Heart left ventricle (tissue), 16 donors: ENCODE results near the gene KRT76. TPM values are rescaled to one million over a fixed set of nuclear protein-coding genes. Genes with fewer than 3 reads are reported as not detected.

Experiments used
- ATAC-seq, 4 donors: fragments of 200-7000 bp; cut with Tn5 transposase; one replicate each; pipeline ENCODE4 v1.9.1; 2020 to 2022; ENCODE audit warnings: moderate library complexity in 4 of 4, mild to moderate bottlenecking in 3 of 4, moderate number of reproducible peaks in 1 of 4
- DNase-seq, 5 donors: peaks; one replicate each; pipeline ENCODE4 v3.0.0-alpha.2; 2020
- H3K27ac ChIP-seq, 12 donors: fragments of 200-600 bp; sonication (generic) in 4 of 12; one replicate each; pipeline versions ENCODE4 v1.5.0 to v1.8.0; 2016 to 2022; ENCODE audit warnings: mild to moderate bottlenecking in 2 of 12
- H3K27me3 ChIP-seq, 9 donors: fragments of 200-600 bp; sonication (generic) in 2 of 9; one replicate each; pipeline versions ENCODE4 v1.5.1 to v1.8.0; 2016 to 2022; ENCODE audit warnings: mild to moderate bottlenecking in 3 of 9
- H3K36me3 ChIP-seq, 9 donors: fragments of 200-600 bp; sonication (generic) in 2 of 9; one replicate each; pipeline versions ENCODE4 v1.5.0 to v1.8.0; 2018 to 2022; ENCODE audit warnings: mild to moderate bottlenecking in 2 of 9
- H3K4me1 ChIP-seq, 12 donors: fragments of 200-600 bp; sonication (generic) in 4 of 12; one replicate each; pipeline versions ENCODE4 v1.5.0 to v1.8.0; 2016 to 2022; ENCODE audit warnings: mild to moderate bottlenecking in 3 of 12
- H3K4me3 ChIP-seq, 12 donors: fragments of 200-600 bp; sonication (generic) in 4 of 12; one replicate each; pipeline versions ENCODE4 v1.5.0 to v1.8.0; 2017 to 2022; ENCODE audit warnings: mild to moderate bottlenecking in 9 of 12, moderate library complexity in 4 of 12
- H3K9me3 ChIP-seq, 12 donors: fragments of 200-600 bp; sonication (generic) in 4 of 12; one replicate each; pipeline versions ENCODE4 v1.5.0 to v1.8.0; 2016 to 2022; ENCODE audit warnings: mild to moderate bottlenecking in 1 of 12
- POLR2A ChIP-seq, 2 donors: fragments of 450-650 bp; IDR thresholded peaks; one replicate each; pipeline ENCODE4 v1.6.1; 2017; ENCODE audit warnings: antibody characterized with exemption in 2 of 2, mild to moderate bottlenecking in 2 of 2, moderate library complexity in 2 of 2
- WGBS, 4 donors: extraction: QIAGEN DNeasy Blood & Tissue Kit in 2 of 4; methylation state at CpG; one replicate each; pipeline versions ENCODE4 v1.1.5 to v1.1.7; 2013 to 2018; 5-methylcytosine and 5-hydroxymethylcytosine counted together
- intact Hi-C, 10 donors: fragments of 100-400 bp; cut with DNase I; formaldehyde crosslinking; loops; one replicate each; pipeline versions ENCODE4 v1.11.1 to v1.14.2; 2022
- polyA plus RNA-seq, 2 donors: library from polyadenylated mRNA; stranded (reverse); fragments of 200-250 nt; gene quantifications; one replicate each; pipeline ENCODE4 v1.2.3, GENCODE V29; 2013
- total RNA-seq, 9 donors: library from RNA; depleted of rRNA in 2 of 9; stranded (reverse); fragments of >200 nt in 2 of 9; fragmentation: NEBNext Ultra II Directional in 3 of 9; extraction: Animal tissue kit (Norgen Biotek cat#: 25700) in 3 of 9; gene quantifications; one replicate each; pipeline versions ENCODE4 v1.1.0 to v1.2.4, GENCODE V29; 2016 to 2023
- TF ChIP-seq, protein P1 (sequence below), 12 donors: fragments of 200-600 bp; sonication (generic) in 4 of 12; IDR thresholded peaks; one replicate each; pipeline versions ENCODE4 v1.5.0 to v1.8.0; 2018 to 2022; ENCODE audit warnings: antibody characterized with exemption in 12 of 12, mild to moderate bottlenecking in 5 of 12
- donor health status: ischemic (EF 13 %, LVEDD 7.1; RV severe dilation, severe dysfunction).
- donor health status: healthy with polysubstance abuse.
- donor health status: DM: no; HTN: yes; CAD: no.
- donor health status: DM: no; HTN: no; CAD: no.
- donor health status: ischemic (EF 25% LVEDD 6.9; RV normal size, moderate dysfunction).
- donor health status: ischemic (EF 25% LVEDD 5.7; RV mildly dilated, moderate dysfunction).
- donor health status: healthy.
- donor health status: DM: yes; HTN: yes; CAD: no.
- donor health status: ischemic (EF 35%, LVEDD 5.7; RV mildly dilated, moderate dysfunction).
- donor health status: nonischemic (EF 11% LVEDD 7.7; RV severe dilation, severe dysfunction).
- donor health status: DM: yes; HTN: yes; CAD: no.
- donor health status: PGD.
- donor health status: ischemic (EF 29% LVEDD 5.4; RV normal size, mild dysfunction).
- donor health status: nonischemic (EF 23%, LVEDD 6.1; RV moderate dilation, normal function).

KRT76 gene
- total and polyA plus RNA-seq, 11 donors = not detected

DNA sequence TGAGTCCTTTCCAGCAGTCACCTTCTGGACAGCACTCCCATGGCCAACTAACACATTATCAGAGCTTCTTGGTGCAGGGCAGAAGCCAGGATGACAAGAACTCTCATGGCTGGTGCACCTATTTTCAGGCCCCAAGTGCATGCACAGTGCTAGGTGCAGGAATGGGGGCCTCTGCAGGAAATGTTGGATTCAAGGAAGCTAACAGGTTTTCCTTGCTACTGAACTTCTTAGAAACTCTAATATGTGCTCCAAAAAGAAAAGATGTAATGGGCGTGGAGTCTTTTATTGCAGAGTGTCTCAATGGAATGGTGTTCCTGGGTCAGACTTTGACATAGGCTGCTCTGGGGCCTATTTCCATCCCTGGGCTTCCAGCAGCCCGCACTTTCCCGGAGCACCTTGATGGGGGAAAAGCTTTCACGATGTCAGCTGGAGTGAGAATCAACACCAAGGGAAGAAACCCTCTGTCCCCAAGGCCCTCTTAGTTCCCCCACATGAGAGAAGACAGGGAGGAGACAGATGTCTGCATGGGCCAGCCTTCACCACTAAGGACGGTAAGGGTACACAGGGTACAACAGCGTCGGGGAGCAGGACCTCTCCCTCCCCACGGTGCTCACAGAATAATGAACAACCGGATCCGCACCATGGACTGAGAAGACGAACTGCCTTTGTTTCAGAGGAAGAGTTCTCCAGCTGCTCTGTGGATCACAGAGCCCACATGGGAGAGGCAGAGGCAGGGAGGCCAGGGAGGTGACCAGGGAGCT is 11.9 kb upstream of the KRT76 start:
- no peak for DNase-seq
- peaks cover 0 to 46% (median 20%) of the 10 kb centered on the region in 9 donors for H3K27me3 ChIP-seq

DNA sequence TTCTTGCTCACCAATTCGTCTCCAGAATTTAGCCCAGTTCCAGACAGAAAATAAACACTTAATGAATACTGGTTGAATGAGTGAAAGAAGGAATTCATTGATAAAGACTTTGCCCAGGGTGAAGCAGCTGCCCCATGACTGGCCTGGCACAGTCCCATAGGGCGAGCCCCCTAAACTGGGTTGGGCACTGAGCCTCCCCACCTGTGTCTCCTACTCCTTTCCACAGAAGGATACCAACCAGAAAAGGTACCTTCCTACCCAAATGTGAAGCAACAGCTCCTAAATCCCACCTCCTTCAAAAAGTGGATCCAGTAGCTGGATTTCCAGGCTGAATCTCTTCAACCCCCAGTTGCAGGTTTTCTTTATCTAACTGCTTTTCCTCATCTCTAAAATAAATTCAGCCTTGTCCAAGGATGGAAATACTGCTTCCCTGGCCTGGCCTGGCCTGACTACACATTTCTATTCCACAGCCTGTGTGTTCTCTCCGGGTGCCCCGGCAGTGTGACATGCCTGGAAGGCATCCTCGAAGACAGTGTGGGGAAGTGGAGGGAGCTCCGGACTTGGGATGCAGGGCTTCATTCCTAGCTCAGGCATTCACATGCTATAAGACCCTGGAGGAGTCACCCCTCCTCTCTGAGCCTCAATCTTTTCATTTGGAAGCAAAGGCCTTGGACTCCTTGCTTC is 11.2 kb upstream of the KRT76 start:
- intact Hi-C loops = no loop called here

More for the DNA sequence above, 11.9 kb upstream of the KRT76 start:
- no peak overlapping the region for H3K4me3 ChIP-seq
- intact Hi-C loops = no loop called here
- H3K4me1 ChIP-seq = peaks cover 0 to 6% (median 0%) of the 10 kb centered on the region in 12 donors
- no peaks in the 10 kb centered on the region for H3K36me3 ChIP-seq
- TF ChIP-seq POLR2A (IDR thresholded peaks at IDR 0.05) = no peak
- TF ChIP-seq, protein P1, sequence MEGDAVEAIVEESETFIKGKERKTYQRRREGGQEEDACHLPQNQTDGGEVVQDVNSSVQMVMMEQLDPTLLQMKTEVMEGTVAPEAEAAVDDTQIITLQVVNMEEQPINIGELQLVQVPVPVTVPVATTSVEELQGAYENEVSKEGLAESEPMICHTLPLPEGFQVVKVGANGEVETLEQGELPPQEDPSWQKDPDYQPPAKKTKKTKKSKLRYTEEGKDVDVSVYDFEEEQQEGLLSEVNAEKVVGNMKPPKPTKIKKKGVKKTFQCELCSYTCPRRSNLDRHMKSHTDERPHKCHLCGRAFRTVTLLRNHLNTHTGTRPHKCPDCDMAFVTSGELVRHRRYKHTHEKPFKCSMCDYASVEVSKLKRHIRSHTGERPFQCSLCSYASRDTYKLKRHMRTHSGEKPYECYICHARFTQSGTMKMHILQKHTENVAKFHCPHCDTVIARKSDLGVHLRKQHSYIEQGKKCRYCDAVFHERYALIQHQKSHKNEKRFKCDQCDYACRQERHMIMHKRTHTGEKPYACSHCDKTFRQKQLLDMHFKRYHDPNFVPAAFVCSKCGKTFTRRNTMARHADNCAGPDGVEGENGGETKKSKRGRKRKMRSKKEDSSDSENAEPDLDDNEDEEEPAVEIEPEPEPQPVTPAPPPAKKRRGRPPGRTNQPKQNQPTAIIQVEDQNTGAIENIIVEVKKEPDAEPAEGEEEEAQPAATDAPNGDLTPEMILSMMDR (IDR thresholded peaks at IDR 0.05) = no peak
- ATAC-seq = no peak
- H3K9me3 ChIP-seq = no peaks in the 10 kb centered on the region
- H3K27ac ChIP-seq = no peak overlapping the region
- WGBS, 4 donors = 90 to 95% (median 93%) methylated on average over 11 of the region's 11 CpGs

DNA sequence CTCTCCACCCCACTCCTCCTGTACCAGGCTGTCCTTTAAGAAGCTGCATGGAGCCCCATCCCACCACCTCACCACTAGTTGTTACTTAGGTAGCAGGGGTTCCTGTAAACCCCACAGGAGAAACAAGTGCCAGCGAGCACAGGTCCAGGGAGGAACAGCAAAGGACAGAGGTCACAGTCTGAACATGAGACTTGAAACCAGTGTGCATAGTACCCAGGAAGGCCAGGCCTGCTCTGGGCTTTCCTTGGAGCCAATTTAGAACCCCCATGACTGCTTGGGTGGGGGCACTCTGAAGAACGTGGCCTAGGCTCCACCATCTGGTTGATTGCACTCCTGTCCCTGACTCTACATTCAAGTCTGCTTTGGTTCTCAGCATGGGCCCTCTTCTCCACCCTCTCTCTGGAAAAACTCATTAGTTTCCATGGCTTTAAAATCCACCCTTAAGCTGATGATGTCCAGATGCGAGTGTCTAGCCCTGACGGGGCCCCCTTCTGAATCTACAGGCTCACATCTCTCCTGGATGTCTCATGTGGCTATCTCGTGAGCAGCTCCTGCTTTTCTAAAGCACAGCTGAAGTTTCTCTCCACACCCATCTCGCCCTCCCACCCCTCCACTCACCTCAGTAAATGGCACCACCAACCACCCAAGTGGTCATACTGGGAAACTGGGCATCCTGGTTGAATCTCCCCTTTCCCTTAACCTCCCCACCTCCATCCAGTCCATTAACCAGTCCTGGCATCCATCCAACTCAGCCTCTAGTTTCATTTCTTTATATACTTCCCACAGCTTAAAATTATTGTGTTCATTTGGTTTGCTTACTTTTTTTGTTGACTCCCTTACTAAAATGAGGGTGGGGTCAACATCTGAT is 10.4 kb upstream of the KRT76 start:
- 62 to 68% (median 63%) methylated on average over 6 of the region's 6 CpGs for WGBS, 4 donors
- intact Hi-C loops = no loop called here

More for the DNA sequence above, 11.2 kb upstream of the KRT76 start:
- Histone ChIP-seq H3K9me3 (no peaks in the 10 kb centered on the region), H3K36me3 (no peaks in the 10 kb centered on the region), H3K4me3 (no peak overlapping the region), H3K27ac (no peak overlapping the region), H3K4me1 (peaks cover 0 to 6% (median 0%) of the 10 kb centered on the region in 12 donors), H3K27me3 (peaks cover 0 to 44% (median 20%) of the 10 kb centered on the region in 9 donors)
- no peak for ATAC-seq
- no peak for TF ChIP-seq POLR2A (IDR thresholded peaks at IDR 0.05)
- TF ChIP-seq, protein P1 (IDR thresholded peaks at IDR 0.05) = no peak
- WGBS, 4 donors = 66 to 87% (median 75%) methylated on average over 6 of the region's 6 CpGs
- DNase-seq = no peak

More for the DNA sequence above, 10.4 kb upstream of the KRT76 start:
- no peak overlapping the region for H3K27ac ChIP-seq
- H3K36me3 ChIP-seq = no peaks in the 10 kb centered on the region
- peaks cover 0 to 43% (median 20%) of the 10 kb centered on the region in 9 donors for H3K27me3 ChIP-seq
- DNase-seq (no peak), ATAC-seq (no peak)
- TF ChIP-seq, protein P1 (IDR thresholded peaks at IDR 0.05) = no peak
- TF ChIP-seq POLR2A (IDR thresholded peaks at IDR 0.05) = no peak
- H3K4me1 ChIP-seq = peaks cover 0 to 6% (median 0%) of the 10 kb centered on the region in 12 donors
- no peak overlapping the region for H3K4me3 ChIP-seq
- no peaks in the 10 kb centered on the region for H3K9me3 ChIP-seq
